ENCODE results near the gene TNFAIP8L3.

TNFAIP8L3 gene

GRCh38 chr15:51075826-51076523, 18.7 kb downstream of the TNFAIP8L3 start:
- Histone ChIP-seq H4K20me1 (ENCODE audit: insufficient read depth, low read length, poor library complexity, severe bottlenecking) (no peaks in the 10 kb centered on the region), H3F3A (ENCODE audit: low read depth) (no peaks in the 10 kb centered on the region), H3K79me2 (ENCODE audit: insufficient read depth, low read length) (no peaks in the 10 kb centered on the region), H2AFZ (ENCODE audit: low read length) (peak overlapping the region; percentile 19; the same call in 1 of the 2 replicates), H3K4me1 (ENCODE audit: insufficient read depth, low read length, poor library complexity, severe bottlenecking) (no peaks in the 10 kb centered on the region), H3K36me3 (ENCODE audit: insufficient read depth, low read length) (no peaks in the 10 kb centered on the region), H3K4me2 (ENCODE audit: low read depth, low read length, poor library complexity, severe bottlenecking) (no peak overlapping the region), H3K9ac (ENCODE audit: low read depth, low read length, poor library complexity, severe bottlenecking) (no peak overlapping the region), H3K9me3 (ENCODE audit: insufficient read depth, low read depth, low read length) (no peaks in the 10 kb centered on the region), H3K9me2 (replicated peaks; ENCODE audit: low read depth, low read length) (no peaks in the 10 kb centered on the region), H3K4me3 (ENCODE audit: low read length, poor library complexity, severe bottlenecking) (no peak overlapping the region), H3K27me3 (ENCODE audit: insufficient read depth, low read length, poor library complexity, severe bottlenecking) (no peaks in the 10 kb centered on the region)
- TF ChIP-seq EZH2phosphoT487 (IDR thresholded peaks at IDR 0.05; ENCODE audit: borderline replicate concordance) = no peak
- TF ChIP-seq CTCF (conservative IDR thresholded peaks at IDR 0.05; ENCODE audit: low read length) = no peak

- TF ChIP-seq EZH2phosphoT487 (IDR thresholded peaks at IDR 0.05; ENCODE audit: borderline replicate concordance) (no peak), CTCF (conservative IDR thresholded peaks at IDR 0.05; ENCODE audit: low read length) (no peak)
- no peaks in the 10 kb centered on the region for H3F3A ChIP-seq (ENCODE audit: low read depth)
- H3K9ac ChIP-seq (ENCODE audit: low read depth, low read length, poor library complexity, severe bottlenecking) = no peak overlapping the region
- no peak overlapping the region for H3K4me2 ChIP-seq (ENCODE audit: low read depth, low read length, poor library complexity, severe bottlenecking)
- H2AFZ ChIP-seq (ENCODE audit: low read length) = no peak overlapping the region
- H3K79me2 ChIP-seq (ENCODE audit: insufficient read depth, low read length) = no peaks in the 10 kb centered on the region
- no peaks in the 10 kb centered on the region for H3K9me2 ChIP-seq (replicated peaks; ENCODE audit: low read depth, low read length)
- H3K27me3 ChIP-seq (ENCODE audit: insufficient read depth, low read length, poor library complexity, severe bottlenecking) = no peaks in the 10 kb centered on the region
- no peaks in the 10 kb centered on the region for H3K4me1 ChIP-seq (ENCODE audit: insufficient read depth, low read length, poor library complexity, severe bottlenecking)
- H3K9me3 ChIP-seq (ENCODE audit: insufficient read depth, low read depth, low read length) = no peaks in the 10 kb centered on the region
- H4K20me1 ChIP-seq (ENCODE audit: insufficient read depth, low read length, poor library complexity, severe bottlenecking) = no peaks in the 10 kb centered on the region
- H3K4me3 ChIP-seq (ENCODE audit: low read length, poor library complexity, severe bottlenecking) = no peak overlapping the region
- H3K36me3 ChIP-seq (ENCODE audit: insufficient read depth, low read length) = no peaks in the 10 kb centered on the region
Measured at GRCh38 chr15:51075364-51075763, 19.3 kb downstream of the TNFAIP8L3 start.

DNA sequence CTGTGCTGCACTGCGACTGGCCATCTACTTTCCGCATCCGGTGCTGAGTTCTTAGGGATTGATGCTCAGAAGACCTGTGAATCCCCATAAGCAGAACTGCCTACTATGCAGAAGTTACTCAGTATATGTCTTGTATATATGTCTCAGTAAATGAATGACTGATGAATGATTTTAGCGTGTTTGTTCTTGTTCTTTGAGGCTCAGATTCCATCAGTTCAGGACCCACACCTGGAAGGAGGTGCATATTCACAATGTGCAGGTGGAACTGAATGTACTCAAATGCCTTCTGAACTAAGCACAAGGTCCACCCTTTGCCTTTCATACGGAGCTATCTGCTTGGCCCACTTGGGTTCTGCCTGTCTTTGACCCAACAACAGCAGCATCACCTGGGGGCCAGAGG, 19.8 kb downstream of the TNFAIP8L3 start:
- no peaks in the 10 kb centered on the region for H3K27me3 ChIP-seq (ENCODE audit: insufficient read depth, low read length, poor library complexity, severe bottlenecking)
- no peaks in the 10 kb centered on the region for H3K36me3 ChIP-seq (ENCODE audit: insufficient read depth, low read length)
- H3K4me2 ChIP-seq (ENCODE audit: low read depth, low read length, poor library complexity, severe bottlenecking) = no peak overlapping the region
- H3K4me3 ChIP-seq (ENCODE audit: low read length, poor library complexity, severe bottlenecking) = no peak overlapping the region
- no peak overlapping the region for H3K9ac ChIP-seq (ENCODE audit: low read depth, low read length, poor library complexity, severe bottlenecking)
- H3K4me1 ChIP-seq (ENCODE audit: insufficient read depth, low read length, poor library complexity, severe bottlenecking) = no peaks in the 10 kb centered on the region
- no peaks in the 10 kb centered on the region for H4K20me1 ChIP-seq (ENCODE audit: insufficient read depth, low read length, poor library complexity, severe bottlenecking)
- TF ChIP-seq EZH2phosphoT487 (IDR thresholded peaks at IDR 0.05; ENCODE audit: borderline replicate concordance) (no peak), CTCF (conservative IDR thresholded peaks at IDR 0.05; ENCODE audit: low read length) (no peak)
- no peaks in the 10 kb centered on the region for H3K79me2 ChIP-seq (ENCODE audit: insufficient read depth, low read length)
- no peaks in the 10 kb centered on the region for H3K9me2 ChIP-seq (replicated peaks; ENCODE audit: low read depth, low read length)
- H3K9me3 ChIP-seq (ENCODE audit: insufficient read depth, low read depth, low read length) = no peaks in the 10 kb centered on the region
- no peak overlapping the region for H2AFZ ChIP-seq (ENCODE audit: low read length)
- no peaks in the 10 kb centered on the region for H3F3A ChIP-seq (ENCODE audit: low read depth)

All from Loucy (cell line).